Activated naive CD8-positive, alpha-beta T cell treated with anti-CD3 and anti-CD28 coated beads for 36 hours (primary cell): ENCODE data around the gene COLEC12. TPM values are rescaled to one million over a fixed set of nuclear protein-coding genes. Genes with fewer than 3 reads are reported as not detected.

ENCODE experiments used
- DNase-seq: peaks from one replicate; pipeline ENCODE4 v3.0.0; 2021
- H3K27ac Mint-ChIP-seq: one replicate; pipeline ENCODE4 v1.8.0; 2022; ENCODE audit warnings: mild to moderate bottlenecking, moderate library complexity, mixed read lengths
- H3K27me3 Mint-ChIP-seq: one replicate; pipeline ENCODE4 v1.8.0; 2022; ENCODE audit warnings: mild to moderate bottlenecking, mixed read lengths
- H3K36me3 Mint-ChIP-seq: one replicate; pipeline ENCODE4 v1.8.0; 2021; ENCODE audit warnings: mild to moderate bottlenecking, mixed read lengths
- H3K4me1 Mint-ChIP-seq: one replicate; pipeline ENCODE4 v1.8.0; 2021; ENCODE audit warnings: mixed read lengths
- H3K4me3 Mint-ChIP-seq: one replicate; pipeline ENCODE4 v1.8.0; 2022; ENCODE audit warnings: mild to moderate bottlenecking, moderate library complexity, mixed read lengths
- H3K9me3 Mint-ChIP-seq: one replicate; pipeline ENCODE4 v1.8.0; 2022; ENCODE audit warnings: mixed read lengths
- total RNA-seq, 2 experiments: library from RNA; stranded (reverse); gene quantifications; one replicate each; pipeline ENCODE4 v1.2.3, GENCODE V29; 2021

The COLEC12 gene
- total RNA-seq = not detected

GRCh38 chr18:500632-501405 is at the start of gene COLEC12:
Gene COLEC12, minus strand, starts transcription at chr18:500701. Its CDS starts 187 bp downstream, at chr18:500514.
- Mint-ChIP-seq H3K27me3 (peaks cover 66% of the 10 kb centered on the region), H3K4me1 (peaks cover 3% of the 10 kb centered on the region), H3K4me3 (peak within 1 kb of the TSS; percentile 45), H3K36me3 (no peaks in the 10 kb centered on the region), H3K27ac (no peak within 1 kb of the TSS), H3K9me3 (no peaks in the 10 kb centered on the region)
- DNase-seq = no peak

GRCh38 chr18:549967-550366 is 49.5 kb upstream of the COLEC12 start:
- Mint-ChIP-seq H3K4me1 (no peaks in the 10 kb centered on the region), H3K27me3 (peaks cover 11% of the 10 kb centered on the region), H3K27ac (no peak overlapping the region), H3K4me3 (no peak overlapping the region), H3K9me3 (no peaks in the 10 kb centered on the region), H3K36me3 (no peaks in the 10 kb centered on the region)
- no peak for DNase-seq

DNA sequence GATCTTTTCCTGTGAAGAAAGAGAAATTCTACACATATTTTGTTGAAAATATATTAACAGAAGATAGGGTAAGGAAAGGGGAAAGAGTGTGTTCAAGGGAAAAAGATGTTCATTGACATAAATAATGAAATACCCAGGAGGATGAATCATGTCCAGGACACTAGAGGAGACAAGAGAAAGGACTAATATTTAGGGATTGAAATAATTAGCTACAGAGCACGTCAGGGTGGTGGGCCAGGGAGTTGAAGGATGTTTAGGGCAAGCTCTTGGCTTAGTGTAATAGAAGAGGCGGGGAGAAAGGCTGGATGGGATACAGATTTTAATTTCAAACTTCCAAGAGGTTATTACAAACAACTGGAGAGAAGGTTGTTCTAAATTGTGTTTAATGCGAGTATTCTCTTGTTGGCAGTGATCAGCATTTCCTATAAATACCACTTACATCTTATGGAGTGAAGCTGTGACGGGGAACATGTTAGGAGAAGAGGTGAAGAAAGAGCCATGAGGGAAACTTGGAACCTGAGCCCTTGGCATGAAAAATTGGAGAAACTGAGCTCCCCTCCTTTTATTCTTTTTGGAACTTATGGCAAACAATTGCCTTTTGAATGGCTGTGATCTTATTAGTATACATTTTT is 43.1 kb upstream of the COLEC12 start:
- no peak overlapping the region for H3K4me3 Mint-ChIP-seq
- H3K4me1 Mint-ChIP-seq = no peaks in the 10 kb centered on the region
- no peaks in the 10 kb centered on the region for H3K36me3 Mint-ChIP-seq
- no peak for DNase-seq
- H3K9me3 Mint-ChIP-seq = no peaks in the 10 kb centered on the region
- H3K27ac Mint-ChIP-seq = no peak overlapping the region
- H3K27me3 Mint-ChIP-seq = no peaks in the 10 kb centered on the region

DNA sequence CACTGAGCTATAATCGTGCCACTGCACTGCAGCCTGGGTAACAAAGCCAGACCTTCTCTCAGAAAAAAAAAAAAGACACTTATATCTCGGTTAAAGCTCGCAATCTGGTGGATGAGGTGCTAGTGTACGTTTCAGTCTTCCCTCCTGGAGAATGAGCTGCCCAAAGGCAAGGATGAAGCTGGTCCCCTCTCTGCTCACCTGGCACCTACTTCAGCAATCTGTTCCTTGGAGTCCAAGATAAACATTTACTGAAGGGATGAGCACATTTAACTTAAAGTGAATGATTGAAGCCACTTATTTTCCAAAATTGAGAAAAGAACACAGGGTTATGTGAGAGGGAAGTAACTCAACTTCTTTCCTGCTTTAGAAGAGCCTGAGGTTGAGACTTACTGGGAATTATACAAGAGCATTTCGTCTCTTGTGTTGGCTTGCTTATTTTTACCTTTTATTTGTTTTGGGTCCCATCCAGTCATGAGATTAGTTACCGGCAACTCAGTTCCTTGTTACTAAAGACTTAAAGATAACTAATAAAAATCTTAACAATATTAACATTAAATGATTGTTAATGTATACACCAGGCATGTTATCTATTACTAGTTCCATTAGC is 33.6 kb upstream of the COLEC12 start:
- H3K27me3 Mint-ChIP-seq = peaks cover 10% of the 10 kb centered on the region
- H3K4me1 Mint-ChIP-seq = no peaks in the 10 kb centered on the region
- no peak overlapping the region for H3K4me3 Mint-ChIP-seq
- no peak overlapping the region for H3K27ac Mint-ChIP-seq
- no peaks in the 10 kb centered on the region for H3K36me3 Mint-ChIP-seq
- no peak for DNase-seq
- H3K9me3 Mint-ChIP-seq = peaks cover 2% of the 10 kb centered on the region

DNA sequence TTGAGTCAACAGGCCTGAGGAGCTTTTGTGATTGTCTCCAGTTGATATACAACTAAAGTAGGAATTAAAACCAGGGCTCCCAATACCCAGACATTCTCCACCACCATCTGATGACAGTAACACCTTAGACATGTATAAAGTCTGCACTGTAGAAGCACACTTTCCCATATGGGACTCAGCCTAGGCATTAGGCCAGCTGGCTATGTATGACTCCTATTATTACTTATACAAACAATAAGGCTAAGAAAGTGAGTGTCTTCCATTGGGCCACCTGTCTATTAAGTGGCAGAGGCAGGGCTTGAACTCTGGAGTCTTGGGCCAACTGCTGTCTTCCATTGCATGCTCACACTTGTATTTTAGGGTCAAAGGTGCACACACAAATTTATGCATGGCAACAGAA is 32.1 kb upstream of the COLEC12 start:
- no peak overlapping the region for H3K27ac Mint-ChIP-seq
- H3K4me1 Mint-ChIP-seq = no peaks in the 10 kb centered on the region

GRCh38 chr18:532018-532417 is 31.5 kb upstream of the COLEC12 start:
- H3K4me3 Mint-ChIP-seq = no peak overlapping the region
- H3K36me3 Mint-ChIP-seq = no peaks in the 10 kb centered on the region
- H3K9me3 Mint-ChIP-seq = peaks cover 2% of the 10 kb centered on the region
- H3K27ac Mint-ChIP-seq = no peak overlapping the region
- peaks cover 10% of the 10 kb centered on the region for H3K27me3 Mint-ChIP-seq
- H3K4me1 Mint-ChIP-seq = no peaks in the 10 kb centered on the region
- no peak for DNase-seq

More for the DNA sequence above, 32.1 kb upstream of the COLEC12 start:
- H3K9me3 Mint-ChIP-seq = peaks cover 2% of the 10 kb centered on the region
- no peak overlapping the region for H3K4me3 Mint-ChIP-seq
- H3K36me3 Mint-ChIP-seq = no peaks in the 10 kb centered on the region
- H3K27me3 Mint-ChIP-seq = peaks cover 10% of the 10 kb centered on the region
- no peak for DNase-seq

- Mint-ChIP-seq H3K4me1 (no peaks in the 10 kb centered on the region), H3K27me3 (peaks cover 14% of the 10 kb centered on the region), H3K27ac (no peak overlapping the region), H3K9me3 (no peaks in the 10 kb centered on the region), H3K4me3 (no peak overlapping the region), H3K36me3 (no peaks in the 10 kb centered on the region)
- no peak for DNase-seq
Observed at GRCh38 chr18:527146-527545, 26.6 kb upstream of the COLEC12 start.

DNA sequence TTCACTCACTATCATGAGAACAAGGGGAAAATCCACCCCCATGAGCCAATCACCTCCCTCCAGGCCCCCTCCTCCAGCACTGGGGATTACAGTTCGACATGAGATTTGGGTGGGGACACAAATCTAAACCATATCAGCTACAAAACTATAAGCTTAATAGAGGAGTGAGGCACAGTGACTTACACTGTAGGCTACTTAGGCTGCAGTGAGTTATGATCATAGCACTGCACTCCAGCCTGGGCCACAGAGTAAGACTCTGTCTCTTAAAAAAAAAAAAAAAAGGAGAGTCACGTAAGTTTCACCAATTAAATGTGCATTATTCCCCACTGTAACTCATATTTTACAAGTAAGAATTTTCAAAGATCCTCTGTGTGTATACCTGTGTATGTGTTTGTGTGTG is 26.2 kb upstream of the COLEC12 start:
- no peaks in the 10 kb centered on the region for H3K9me3 Mint-ChIP-seq
- no peak overlapping the region for H3K27ac Mint-ChIP-seq
- H3K36me3 Mint-ChIP-seq = no peaks in the 10 kb centered on the region
- no peaks in the 10 kb centered on the region for H3K4me1 Mint-ChIP-seq
- peaks cover 14% of the 10 kb centered on the region for H3K27me3 Mint-ChIP-seq
- H3K4me3 Mint-ChIP-seq = no peak overlapping the region
- DNase-seq = no peak

- no peak overlapping the region for H3K4me3 Mint-ChIP-seq
- no peak for DNase-seq
- H3K9me3 Mint-ChIP-seq = no peaks in the 10 kb centered on the region
- H3K4me1 Mint-ChIP-seq = no peaks in the 10 kb centered on the region
- H3K36me3 Mint-ChIP-seq = no peaks in the 10 kb centered on the region
- peaks cover 10% of the 10 kb centered on the region for H3K27me3 Mint-ChIP-seq
- H3K27ac Mint-ChIP-seq = no peak overlapping the region
Observed at GRCh38 chr18:525036-525797, 24.7 kb upstream of the COLEC12 start.

DNA sequence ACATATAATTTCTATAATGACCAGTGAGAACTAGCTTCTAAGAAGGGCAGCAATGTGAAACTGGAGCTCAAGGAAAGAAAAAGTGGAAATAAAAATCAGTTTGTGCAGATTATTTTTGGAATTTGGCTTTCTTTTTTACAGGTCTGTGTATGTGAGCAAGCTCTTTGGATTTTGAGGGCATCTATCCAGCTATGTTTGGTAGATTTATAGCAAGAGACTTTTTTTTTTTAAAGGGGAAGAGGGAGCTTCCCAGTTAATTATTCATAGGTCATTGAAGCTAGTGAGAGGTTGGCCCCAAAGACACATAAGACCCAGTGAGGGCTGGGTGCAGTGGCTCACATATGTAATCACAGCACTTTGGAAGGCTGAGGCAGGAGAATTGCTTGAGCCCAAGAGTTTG is 24.0 kb upstream of the COLEC12 start:
- DNase-seq = no peak
- no peaks in the 10 kb centered on the region for H3K4me1 Mint-ChIP-seq
- H3K27ac Mint-ChIP-seq = no peak overlapping the region
- H3K27me3 Mint-ChIP-seq = peaks cover 10% of the 10 kb centered on the region
- H3K36me3 Mint-ChIP-seq = no peaks in the 10 kb centered on the region
- no peaks in the 10 kb centered on the region for H3K9me3 Mint-ChIP-seq
- no peak overlapping the region for H3K4me3 Mint-ChIP-seq

DNA sequence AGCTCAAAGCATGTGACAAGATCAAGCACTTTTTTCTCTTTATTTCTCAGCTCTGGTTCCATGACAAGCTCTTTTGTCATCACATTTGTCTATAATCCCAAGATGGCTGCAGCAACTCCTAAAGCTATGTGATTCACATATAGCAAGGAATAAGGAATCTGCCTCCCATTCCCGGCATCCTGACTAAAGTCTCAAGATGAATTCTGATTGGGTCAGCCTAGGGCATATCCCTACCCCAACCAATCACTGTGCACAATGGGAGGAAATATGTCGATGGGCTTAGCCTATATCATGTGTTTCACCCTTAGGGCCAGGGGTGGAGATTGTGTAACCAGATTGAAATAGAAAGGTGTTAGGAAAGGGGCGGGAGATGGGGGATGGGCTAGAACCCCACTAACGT is 23.1 kb upstream of the COLEC12 start:
- no peak overlapping the region for H3K4me3 Mint-ChIP-seq
- H3K9me3 Mint-ChIP-seq = no peaks in the 10 kb centered on the region
- no peak for DNase-seq
- peaks cover 15% of the 10 kb centered on the region for H3K27me3 Mint-ChIP-seq
- H3K4me1 Mint-ChIP-seq = peaks cover 3% of the 10 kb centered on the region
- no peaks in the 10 kb centered on the region for H3K36me3 Mint-ChIP-seq
- no peak overlapping the region for H3K27ac Mint-ChIP-seq

GRCh38 chr18:519019-519879 is 18.7 kb upstream of the COLEC12 start:
- Mint-ChIP-seq H3K27me3 (peaks cover 8% of the 10 kb centered on the region), H3K4me3 (no peak overlapping the region), H3K36me3 (no peaks in the 10 kb centered on the region), H3K4me1 (peaks cover 3% of the 10 kb centered on the region), H3K9me3 (peaks cover 2% of the 10 kb centered on the region), H3K27ac (no peak overlapping the region)
- DNase-seq = no peak

DNA sequence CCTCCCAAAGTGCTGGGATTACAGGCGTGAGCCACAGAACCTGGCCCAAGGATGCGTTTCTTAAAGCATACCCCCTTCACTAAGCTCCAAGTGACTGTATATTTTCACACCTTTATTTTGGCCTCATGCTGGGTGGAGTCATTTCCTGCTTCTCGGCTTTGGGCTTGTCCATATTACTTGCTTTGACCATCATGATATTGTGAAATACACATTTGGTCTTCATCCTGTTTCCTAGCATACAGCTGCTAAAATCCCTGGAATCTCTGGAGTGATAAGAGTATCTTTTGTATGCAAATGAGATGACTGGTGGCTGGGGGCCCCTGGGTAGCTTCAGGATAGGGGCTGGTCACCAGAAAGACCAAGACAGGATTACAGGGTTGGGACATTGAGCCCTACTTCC is 17.6 kb upstream of the COLEC12 start:
- no peak overlapping the region for H3K27ac Mint-ChIP-seq
- no peaks in the 10 kb centered on the region for H3K36me3 Mint-ChIP-seq
- no peak overlapping the region for H3K4me3 Mint-ChIP-seq
- H3K9me3 Mint-ChIP-seq = peaks cover 4% of the 10 kb centered on the region
- no peak for DNase-seq
- peaks cover 8% of the 10 kb centered on the region for H3K27me3 Mint-ChIP-seq
- peaks cover 3% of the 10 kb centered on the region for H3K4me1 Mint-ChIP-seq

DNA sequence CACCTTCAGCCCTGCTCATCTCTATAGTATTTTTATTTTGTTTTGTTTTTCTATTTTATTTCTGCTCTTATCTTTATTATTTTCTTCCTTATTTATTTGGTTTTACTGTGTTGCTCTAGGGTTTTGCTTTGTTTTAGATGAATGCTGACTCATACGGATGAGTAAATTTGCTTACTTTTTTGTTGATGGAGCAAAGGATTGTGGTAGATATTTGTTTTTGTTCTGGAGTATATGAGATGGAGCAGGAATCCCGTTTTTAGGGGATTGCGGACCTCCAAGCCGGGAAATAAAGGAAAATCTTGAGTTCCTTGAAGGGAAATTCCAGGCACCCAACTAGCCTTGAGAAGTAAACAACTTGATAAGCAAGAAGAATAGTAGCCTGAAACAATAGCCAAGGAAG is 15.3 kb upstream of the COLEC12 start:
- peaks cover 3% of the 10 kb centered on the region for H3K4me1 Mint-ChIP-seq
- H3K27me3 Mint-ChIP-seq = peaks cover 5% of the 10 kb centered on the region
- DNase-seq = no peak
- H3K27ac Mint-ChIP-seq = no peak overlapping the region
- no peak overlapping the region for H3K4me3 Mint-ChIP-seq
- H3K9me3 Mint-ChIP-seq = peaks cover 4% of the 10 kb centered on the region
- no peaks in the 10 kb centered on the region for H3K36me3 Mint-ChIP-seq
